GM21447 (cell line): Measurements from ENCODE around the gene WDR55.
A peak's percentile ranks its signal among the peaks of the same experiment; 100 is the strongest.
"Not testable (repeated sequence)": the region's sequence is repeated elsewhere in the genome, so short reads cannot be mapped to it uniquely, and the experiment has no call there.

ENCODE experiments used
- ATAC-seq: cut with Tn5 transposase; IDR thresholded peaks from one replicate; pipeline ENCODE4 v1.9.1; 2021; ENCODE audit not compliant: unreplicated experiment

Gene WDR55

GRCh38 chr5:140708787-140709186 lies 44.1 kb downstream of the WDR55 start:
- not testable (repeated sequence) for ATAC-seq

DNA sequence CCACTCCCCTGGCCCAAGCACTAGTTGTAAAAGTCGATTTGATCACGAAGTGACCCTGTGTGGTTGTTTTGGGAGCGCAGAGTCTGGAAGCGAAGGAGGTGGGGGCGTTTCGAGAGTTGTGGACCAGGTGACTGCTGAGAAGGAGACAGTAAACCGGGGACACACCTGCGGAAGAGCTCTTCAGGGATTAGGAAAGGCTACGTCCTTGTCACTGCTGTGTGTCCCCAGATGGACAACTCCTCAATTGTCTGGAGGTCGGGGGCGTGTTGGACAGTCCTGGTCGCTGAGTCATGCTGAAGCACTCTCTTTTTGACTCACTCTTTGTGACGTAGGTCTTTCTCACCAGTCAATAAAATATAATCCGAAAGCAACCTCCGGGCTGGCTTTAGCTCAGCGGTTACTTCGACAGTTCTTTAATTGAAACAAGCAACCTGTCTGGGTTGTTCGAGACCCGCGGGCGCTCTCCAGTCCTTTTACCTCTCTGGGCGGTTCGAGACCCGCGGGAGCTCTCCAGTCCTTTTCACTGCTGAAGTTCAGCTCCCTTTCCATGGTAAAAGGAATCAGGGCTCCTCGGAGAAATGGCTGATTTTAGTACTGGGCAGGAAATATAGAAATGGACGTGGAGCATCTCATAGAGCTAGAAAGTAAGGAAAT lies 46.3 kb downstream of the WDR55 start:
- ATAC-seq, result peak; percentile 86

- ATAC-seq, result no peak
These were observed 47.1 kb downstream of the WDR55 start for GRCh38 chr5:140711794-140712193.

- no peak for ATAC-seq
These were observed 48.9 kb downstream of the WDR55 start for GRCh38 chr5:140713562-140714094.

DNA sequence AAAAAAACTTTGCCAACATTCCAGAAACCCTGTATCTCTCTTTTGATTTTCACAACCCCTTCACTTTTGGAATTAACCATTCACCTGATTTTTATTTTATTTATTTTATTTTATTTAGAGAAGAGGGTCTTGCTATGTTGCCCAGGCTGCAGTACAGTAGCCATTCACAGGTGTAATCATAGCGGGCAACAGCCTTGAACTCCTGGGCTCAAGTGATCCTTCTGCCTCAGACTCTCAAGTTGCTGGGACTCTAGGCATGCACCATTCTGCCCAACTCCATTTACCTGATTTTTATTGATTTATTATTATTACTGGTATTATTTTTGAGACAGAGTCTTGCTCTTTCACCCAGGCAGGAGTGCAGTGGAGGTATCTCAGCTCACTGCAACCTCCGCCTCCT lies 51.5 kb downstream of the WDR55 start:
- ATAC-seq, result not testable (repeated sequence)

- ATAC-seq, result no peak
These were observed 53.5 kb downstream of the WDR55 start for GRCh38 chr5:140718266-140718592.

- ATAC-seq, result not testable (repeated sequence)
These were observed 56.0 kb downstream of the WDR55 start for GRCh38 chr5:140720738-140721137.

- not testable (repeated sequence) for ATAC-seq
These were observed 56.7 kb downstream of the WDR55 start for GRCh38 chr5:140721395-140721794.
